Adipocyte (in vitro differentiated cells): ENCODE data around the gene MECP2.

Source experiments
- DNase-seq: peaks from one replicate; pipeline ENCODE4 v3.0.0-alpha.2; 2015; ENCODE audit warnings: low read depth
- H3K27me3 ChIP-seq: replicated peaks from 2 replicates; pipeline ENCODE4 v1.7.0; 2013; ENCODE audit warnings: mild to moderate bottlenecking, low read length, moderate library complexity; ENCODE audit not compliant: control insufficient read depth, insufficient read depth
- H3K36me3 ChIP-seq: 2 replicates; pipeline ENCODE4 v1.7.0; 2013; ENCODE audit warnings: low read length, mild to moderate bottlenecking, moderate library complexity; ENCODE audit not compliant: control insufficient read depth, insufficient read depth, severe bottlenecking
- H3K4me1 ChIP-seq: 2 replicates; pipeline ENCODE4 v1.7.0; 2013; ENCODE audit warnings: mild to moderate bottlenecking, low read length, moderate library complexity; ENCODE audit not compliant: control insufficient read depth, insufficient read depth
- H3K4me3 ChIP-seq: 2 replicates; pipeline ENCODE4 v1.7.0; 2013; ENCODE audit warnings: mild to moderate bottlenecking, low read length, moderate library complexity
- H3K9ac ChIP-seq: 2 replicates; pipeline ENCODE4 v1.7.0; 2013; ENCODE audit warnings: mild to moderate bottlenecking, low read length, moderate library complexity
- H3K9me3 ChIP-seq: 2 replicates; pipeline ENCODE4 v1.7.0; 2013; ENCODE audit warnings: mild to moderate bottlenecking, low read length, moderate library complexity; ENCODE audit not compliant: control insufficient read depth

MECP2 gene

GRCh38 chrX:154030266-154030665, 67.3 kb downstream of the MECP2 start:
- H3K27me3 ChIP-seq: no peaks in the 10 kb centered on the region

GRCh38 chrX:154029439-154029838, 68.1 kb downstream of the MECP2 start:
- Histone ChIP-seq H3K9ac (no peak overlapping the region), H3K9me3 (no peaks in the 10 kb centered on the region), H3K4me1 (peaks cover 3% of the 10 kb centered on the region), H3K36me3 (peaks cover 16% of the 10 kb centered on the region), H3K4me3 (no peak overlapping the region), H3K27me3 (no peaks in the 10 kb centered on the region)
- no peak for DNase-seq

More at GRCh38 chrX:154030266-154030665, 67.3 kb downstream of the MECP2 start:
- H3K4me3 ChIP-seq: no peak overlapping the region
- H3K4me1 ChIP-seq: peaks cover 3% of the 10 kb centered on the region
- DNase-seq: no peak
- H3K36me3 ChIP-seq: peaks cover 19% of the 10 kb centered on the region
- H3K9me3 ChIP-seq: no peaks in the 10 kb centered on the region
- no peak overlapping the region for H3K9ac ChIP-seq

DNA sequence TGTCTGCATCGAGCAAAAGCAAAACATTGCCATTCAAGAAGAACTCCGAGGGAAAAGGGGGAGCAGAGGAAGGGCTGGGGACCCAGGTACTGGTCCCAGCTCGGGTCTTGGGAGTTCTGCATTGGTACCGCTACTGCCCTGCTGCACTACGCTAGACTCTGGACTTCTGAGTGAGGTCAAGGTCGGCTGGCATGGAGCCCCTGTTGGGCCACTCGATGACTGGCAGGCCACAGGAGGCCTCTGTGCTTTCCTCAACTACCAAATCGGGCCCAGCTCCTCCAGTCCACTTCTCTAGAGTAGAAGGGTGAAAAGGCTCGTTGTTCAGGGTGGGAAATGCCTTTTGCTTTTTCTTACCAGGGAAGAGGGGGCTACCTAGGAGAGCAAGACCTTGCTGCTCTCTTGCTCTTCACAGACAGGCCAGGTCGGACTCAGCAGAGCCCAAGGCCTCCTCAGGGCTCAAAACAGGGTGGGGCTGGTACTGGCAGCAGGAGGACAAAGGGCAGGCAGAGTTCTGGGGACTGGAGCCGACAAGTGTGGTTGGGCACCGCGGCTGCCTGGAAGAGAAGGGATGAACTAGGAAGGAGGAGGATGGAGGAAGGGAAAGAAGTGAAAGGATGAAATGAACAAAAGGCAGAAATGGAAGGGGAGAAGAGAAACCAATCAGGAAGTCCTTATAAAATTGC, 68.9 kb downstream of the MECP2 start:
- no peaks in the 10 kb centered on the region for H3K9me3 ChIP-seq
- peaks cover 3% of the 10 kb centered on the region for H3K4me1 ChIP-seq
- peaks cover 16% of the 10 kb centered on the region for H3K36me3 ChIP-seq
- no peak overlapping the region for H3K9ac ChIP-seq
- H3K27me3 ChIP-seq: no peaks in the 10 kb centered on the region
- no peak for DNase-seq
- H3K4me3 ChIP-seq: no peak overlapping the region

DNA sequence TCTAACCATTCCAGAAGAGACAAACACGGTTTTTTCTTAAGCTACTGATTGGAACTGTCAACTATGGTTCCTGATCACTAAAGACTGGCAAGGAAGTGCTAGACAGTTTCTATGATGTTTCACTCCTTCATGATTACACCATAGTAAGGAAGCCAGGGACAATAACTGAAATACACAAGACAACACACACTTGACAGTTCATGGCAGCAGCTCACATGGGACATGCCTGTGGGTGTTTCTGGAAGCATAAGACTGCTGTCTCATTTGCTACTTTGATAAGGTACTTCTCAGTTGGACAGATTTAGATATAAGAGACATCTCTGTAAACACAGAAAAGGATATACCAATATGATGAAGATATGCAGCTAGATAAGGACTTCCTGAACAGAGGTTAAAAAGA, 69.5 kb downstream of the MECP2 start:
- H3K27me3 ChIP-seq: no peaks in the 10 kb centered on the region

DNA sequence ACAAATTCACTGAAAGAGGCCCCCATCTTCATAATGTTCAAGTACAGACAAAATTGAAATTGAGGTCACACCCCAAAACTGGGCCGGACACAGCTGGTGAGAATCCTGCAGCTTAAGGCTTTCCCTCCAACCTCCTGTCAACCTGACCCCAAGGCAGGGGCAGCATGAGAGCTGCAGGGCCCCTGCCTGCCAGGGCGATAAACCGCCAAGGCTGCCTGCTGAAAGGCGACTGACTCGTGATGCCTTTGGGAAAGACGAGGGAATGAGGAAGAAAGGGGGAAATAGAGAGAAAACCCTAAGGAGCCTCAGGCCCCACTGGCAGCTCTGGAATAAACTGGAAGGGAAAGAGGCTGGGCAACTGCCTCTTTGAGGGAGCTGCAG, 70.5 kb downstream of the MECP2 start:
- Histone ChIP-seq H3K9me3 (no peaks in the 10 kb centered on the region), H3K27me3 (no peaks in the 10 kb centered on the region), H3K4me1 (peaks cover 3% of the 10 kb centered on the region), H3K9ac (no peak overlapping the region), H3K36me3 (peaks cover 16% of the 10 kb centered on the region), H3K4me3 (no peak overlapping the region)
- no peak for DNase-seq

More for the DNA sequence above, 69.5 kb downstream of the MECP2 start:
- DNase-seq: no peak
- H3K36me3 ChIP-seq: peaks cover 16% of the 10 kb centered on the region
- no peaks in the 10 kb centered on the region for H3K9me3 ChIP-seq
- H3K9ac ChIP-seq: no peak overlapping the region
- H3K4me3 ChIP-seq: no peak overlapping the region
- H3K4me1 ChIP-seq: peaks cover 3% of the 10 kb centered on the region

DNA sequence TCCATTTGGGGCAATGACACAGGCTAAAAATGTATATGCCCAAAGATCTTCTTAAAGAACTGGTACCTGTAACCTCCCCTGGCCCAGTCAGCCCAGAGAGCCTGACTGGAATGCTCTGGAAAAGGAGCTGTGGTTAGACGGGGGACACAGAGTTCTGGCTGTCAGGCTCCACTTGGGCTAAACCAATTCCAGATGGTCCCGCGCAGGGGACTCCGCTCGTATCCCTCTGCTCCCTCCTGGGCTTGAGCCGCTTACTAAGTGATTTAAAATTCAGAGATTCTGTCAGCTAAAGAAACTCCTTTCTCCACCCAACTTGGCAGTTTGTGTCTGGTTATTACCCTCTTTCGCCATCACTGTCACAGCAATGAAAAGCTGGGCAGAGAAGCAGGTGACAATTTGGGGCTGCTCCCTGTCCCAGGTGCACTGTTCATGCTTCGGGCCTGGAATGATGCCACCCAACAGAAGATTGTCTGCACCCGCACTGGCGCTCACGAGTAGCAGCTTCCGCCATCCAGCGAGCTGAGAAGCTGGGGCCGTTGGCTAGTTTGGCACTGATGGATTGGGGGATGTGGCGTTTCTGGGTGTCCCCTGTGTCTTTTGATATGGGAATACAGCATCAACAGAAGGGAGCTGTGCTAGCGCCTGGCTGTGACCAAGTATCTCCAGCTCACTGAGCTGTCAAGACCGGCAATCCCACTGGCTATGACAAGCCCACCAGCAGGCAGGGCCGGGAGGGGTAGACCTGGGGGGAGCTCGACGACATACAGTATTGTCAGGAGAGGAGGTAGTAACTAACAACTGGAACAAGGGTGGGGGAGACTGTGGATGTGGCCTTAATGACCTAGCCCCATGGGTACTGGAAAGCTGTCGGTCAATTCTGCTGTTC, 71.1 kb downstream of the MECP2 start:
- Histone ChIP-seq H3K9me3 (no peaks in the 10 kb centered on the region), H3K9ac (no peak overlapping the region), H3K36me3 (peaks cover 15% of the 10 kb centered on the region), H3K4me1 (peaks cover 6% of the 10 kb centered on the region), H3K27me3 (no peaks in the 10 kb centered on the region), H3K4me3 (no peak overlapping the region)
- no peak for DNase-seq

DNA sequence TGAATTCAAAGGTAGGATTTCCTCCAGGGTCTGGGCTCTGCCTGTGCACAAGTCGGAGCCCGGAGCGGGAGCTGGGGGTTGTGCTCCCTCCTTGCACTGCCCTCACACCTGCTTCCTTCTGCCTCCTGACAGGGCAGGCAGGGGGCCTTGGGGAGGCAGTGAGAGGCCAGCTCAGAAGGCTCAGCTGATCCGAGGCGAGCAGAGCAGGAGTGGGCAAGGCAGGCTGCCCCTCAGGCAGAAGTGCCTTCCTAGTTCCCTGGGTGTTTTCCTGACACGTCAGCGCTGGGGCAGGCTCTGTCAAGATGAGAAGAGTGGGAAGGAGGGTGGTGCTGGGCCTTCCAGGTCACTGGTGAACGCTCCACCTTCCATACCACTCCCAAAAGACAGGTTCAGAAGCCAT, 72.3 kb downstream of the MECP2 start:
- no peaks in the 10 kb centered on the region for H3K27me3 ChIP-seq
- H3K36me3 ChIP-seq: peaks cover 7% of the 10 kb centered on the region
- H3K4me1 ChIP-seq: peaks cover 16% of the 10 kb centered on the region
- no peak overlapping the region for H3K9ac ChIP-seq
- no peaks in the 10 kb centered on the region for H3K9me3 ChIP-seq
- H3K4me3 ChIP-seq: no peak overlapping the region
- no peak for DNase-seq

DNA sequence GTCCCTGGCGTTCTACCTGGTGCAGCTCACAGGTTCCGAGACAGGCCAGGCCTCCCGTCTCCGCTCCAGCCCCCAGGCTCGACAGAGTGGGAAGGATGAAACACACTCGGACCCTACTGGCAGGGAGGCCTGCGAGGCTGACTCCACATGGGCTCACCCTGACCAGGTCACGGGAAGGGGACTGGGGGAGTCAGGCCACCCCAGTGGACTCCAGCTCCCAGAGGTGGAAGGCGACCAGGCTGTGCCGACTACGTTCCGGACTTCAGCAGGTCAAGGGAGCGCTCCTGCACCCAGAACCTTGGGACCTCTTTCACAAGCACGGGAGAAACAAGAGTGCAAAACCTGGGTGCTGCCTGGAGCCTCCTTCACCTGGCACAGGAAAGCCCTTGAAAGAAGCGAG, 73.2 kb downstream of the MECP2 start:
- Histone ChIP-seq H3K4me3 (no peak overlapping the region), H3K36me3 (no peaks in the 10 kb centered on the region), H3K27me3 (no peaks in the 10 kb centered on the region), H3K9ac (no peak overlapping the region), H3K4me1 (peaks cover 16% of the 10 kb centered on the region), H3K9me3 (no peaks in the 10 kb centered on the region)
- DNase-seq: no peak

DNA sequence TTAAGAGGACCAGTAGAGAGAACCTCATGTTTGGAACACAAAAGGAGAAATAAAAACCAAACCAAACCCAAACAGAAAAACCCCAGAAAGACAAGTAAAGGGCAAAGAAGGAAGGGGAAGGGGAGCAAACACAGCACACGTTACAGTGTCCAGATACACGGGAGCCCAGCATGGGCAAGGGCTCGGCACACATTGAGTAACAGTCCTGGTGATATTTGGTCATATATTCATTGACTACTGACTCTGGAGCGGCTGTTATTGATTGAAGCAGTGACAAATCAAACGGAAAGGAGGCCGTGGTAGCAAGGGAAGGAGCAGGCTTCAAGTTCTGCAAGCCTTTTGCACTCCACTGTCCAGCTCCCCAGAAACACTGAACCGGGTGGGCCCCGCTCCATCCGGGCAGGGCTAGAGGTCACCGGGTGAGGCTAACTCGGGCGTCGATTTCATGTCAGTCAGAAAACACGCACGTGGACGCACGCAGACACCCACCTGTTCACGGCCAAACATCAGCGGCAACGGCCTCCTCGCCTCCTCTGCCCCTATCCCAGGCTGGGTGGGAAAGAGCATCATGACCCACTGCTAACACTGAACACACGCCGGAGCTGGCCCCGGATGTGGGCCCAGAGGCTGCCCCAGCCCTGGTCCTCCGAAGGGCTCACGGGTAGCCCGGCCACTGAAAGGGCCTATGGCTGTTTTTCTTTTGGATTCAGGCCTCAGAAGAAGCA, 74.1 kb downstream of the MECP2 start:
- H3K4me1 ChIP-seq: peaks cover 20% of the 10 kb centered on the region
- no peak for DNase-seq
- H3K36me3 ChIP-seq: no peaks in the 10 kb centered on the region
- H3K9ac ChIP-seq: no peak overlapping the region
- H3K9me3 ChIP-seq: no peaks in the 10 kb centered on the region
- no peak overlapping the region for H3K4me3 ChIP-seq
- H3K27me3 ChIP-seq: no peaks in the 10 kb centered on the region

DNA sequence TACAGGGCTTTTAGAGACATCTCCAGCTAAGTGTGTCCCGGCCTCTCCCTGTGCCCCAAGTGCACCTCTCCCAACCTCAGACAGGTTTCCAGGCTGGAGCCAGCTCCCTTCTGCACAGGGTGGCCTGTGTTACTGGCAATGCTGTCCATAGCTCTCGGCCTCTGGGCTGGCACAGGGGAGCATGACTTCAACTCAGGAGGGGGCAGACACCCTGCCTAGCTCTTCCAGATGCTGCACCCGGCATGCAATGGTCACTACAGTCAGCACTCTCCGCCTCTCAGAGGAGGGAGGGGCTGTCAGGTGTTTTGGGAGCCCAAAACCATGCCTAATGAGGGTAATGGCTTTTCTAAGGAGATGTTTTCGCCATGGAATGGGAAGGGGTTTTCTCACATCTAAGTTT, 75.4 kb downstream of the MECP2 start:
- Histone ChIP-seq H3K9me3 (no peaks in the 10 kb centered on the region), H3K4me3 (no peak overlapping the region), H3K9ac (no peak overlapping the region), H3K36me3 (peaks cover 2% of the 10 kb centered on the region), H3K4me1 (peaks cover 20% of the 10 kb centered on the region), H3K27me3 (no peaks in the 10 kb centered on the region)
- no peak for DNase-seq

DNA sequence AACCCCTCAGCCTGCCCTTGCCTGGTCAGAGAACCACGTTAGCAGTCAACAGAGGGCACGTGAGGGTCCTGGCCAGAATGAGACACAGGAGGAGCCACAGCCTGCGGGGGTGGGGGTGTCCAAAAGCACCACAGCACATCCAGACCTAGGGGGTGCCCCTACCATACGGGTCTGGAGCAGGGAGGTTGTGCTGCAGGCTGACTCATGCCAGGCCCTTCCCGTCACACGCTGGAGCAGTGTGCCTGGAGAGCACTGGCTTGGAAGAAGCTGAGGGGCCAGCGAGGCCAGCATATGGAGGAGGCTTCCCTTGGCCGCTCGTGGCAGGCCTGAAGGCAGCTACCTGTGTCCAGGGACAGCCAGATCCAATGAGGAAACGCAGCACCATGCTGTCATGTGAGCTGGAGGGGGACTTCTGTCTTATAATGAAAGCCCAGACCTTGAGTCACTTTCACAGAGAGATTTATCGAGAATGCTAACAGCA, 76.3 kb downstream of the MECP2 start:
- peak overlapping the region; percentile 91 for H3K9ac ChIP-seq
- no peaks in the 10 kb centered on the region for H3K9me3 ChIP-seq
- peaks cover 9% of the 10 kb centered on the region for H3K36me3 ChIP-seq
- peaks cover 17% of the 10 kb centered on the region for H3K4me1 ChIP-seq
- H3K4me3 ChIP-seq: no peak overlapping the region
- H3K27me3 ChIP-seq: no peaks in the 10 kb centered on the region
- peak; percentile 28 for DNase-seq
